NB4 (cell line): ENCODE results near the gene OR2D2.

Source experiments
- POLR2A ChIP-seq: IDR thresholded peaks from 2 replicates; pipeline ENCODE4 v1.6.1; 2011; ENCODE audit warnings: mild to moderate bottlenecking; ENCODE audit not compliant: insufficient read length; ENCODE audit errors: extremely low read depth
- TF ChIP-seq, protein P1 (sequence below): IDR thresholded peaks from one replicate; pipeline ENCODE4 v1.5.1; 2012; ENCODE audit warnings: low read depth, low read length

DNA sequence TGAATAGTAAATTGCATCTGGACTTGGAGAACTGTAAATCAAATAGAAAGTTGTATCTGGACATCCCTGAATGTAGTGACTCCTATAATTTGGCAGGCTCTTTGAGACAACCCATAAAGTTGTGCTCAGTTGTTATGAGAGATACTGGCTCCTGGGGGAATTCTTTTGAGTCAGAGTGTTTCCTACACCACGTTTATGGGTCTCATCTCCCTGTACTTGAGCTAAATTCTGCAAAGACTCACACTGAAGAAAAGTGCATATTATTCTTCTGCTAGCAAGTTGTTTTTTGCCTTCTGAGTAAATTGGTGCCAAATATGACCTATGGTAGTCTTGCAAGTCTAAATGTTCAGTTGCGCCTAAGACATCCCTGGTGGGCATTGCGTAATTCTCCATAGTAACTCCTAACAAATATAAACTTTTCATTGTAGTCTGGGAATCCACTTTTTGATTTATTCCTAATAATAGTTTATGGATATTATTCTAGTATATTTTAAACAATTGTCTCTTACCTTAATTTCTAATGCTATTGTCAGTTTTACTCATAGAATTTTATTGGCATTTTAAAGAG lies 38.9 kb upstream of the OR2D2 start:
- TF ChIP-seq, protein P1, sequence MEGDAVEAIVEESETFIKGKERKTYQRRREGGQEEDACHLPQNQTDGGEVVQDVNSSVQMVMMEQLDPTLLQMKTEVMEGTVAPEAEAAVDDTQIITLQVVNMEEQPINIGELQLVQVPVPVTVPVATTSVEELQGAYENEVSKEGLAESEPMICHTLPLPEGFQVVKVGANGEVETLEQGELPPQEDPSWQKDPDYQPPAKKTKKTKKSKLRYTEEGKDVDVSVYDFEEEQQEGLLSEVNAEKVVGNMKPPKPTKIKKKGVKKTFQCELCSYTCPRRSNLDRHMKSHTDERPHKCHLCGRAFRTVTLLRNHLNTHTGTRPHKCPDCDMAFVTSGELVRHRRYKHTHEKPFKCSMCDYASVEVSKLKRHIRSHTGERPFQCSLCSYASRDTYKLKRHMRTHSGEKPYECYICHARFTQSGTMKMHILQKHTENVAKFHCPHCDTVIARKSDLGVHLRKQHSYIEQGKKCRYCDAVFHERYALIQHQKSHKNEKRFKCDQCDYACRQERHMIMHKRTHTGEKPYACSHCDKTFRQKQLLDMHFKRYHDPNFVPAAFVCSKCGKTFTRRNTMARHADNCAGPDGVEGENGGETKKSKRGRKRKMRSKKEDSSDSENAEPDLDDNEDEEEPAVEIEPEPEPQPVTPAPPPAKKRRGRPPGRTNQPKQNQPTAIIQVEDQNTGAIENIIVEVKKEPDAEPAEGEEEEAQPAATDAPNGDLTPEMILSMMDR, result no peak
- TF ChIP-seq POLR2A, result no peak
